SU-DHL-6 (cell line): ENCODE measurements around the gene FAM228B.

Experiments used
- H2AFZ ChIP-seq: fragments of 200-600 bp; sonication (generic); 2 replicates; pipeline ENCODE4 v1.6.1; 2014; ENCODE audit warnings: low read depth, mild to moderate bottlenecking, moderate library complexity, mixed read lengths, antibody characterized with exemption, low read length; ENCODE audit not compliant: severe bottlenecking
- H3F3A ChIP-seq: fragments of 200-600 bp; shearing (Covaris generic); 2 replicates; pipeline ENCODE4 v1.6.0; 2016; ENCODE audit warnings: antibody characterized with exemption, mild to moderate bottlenecking; ENCODE audit not compliant: insufficient read depth
- H3K27ac ChIP-seq: fragments of 200-600 bp; sonication (generic); 2 replicates; pipeline ENCODE4 v1.5.1; 2016; ENCODE audit warnings: low read depth, mild to moderate bottlenecking, low read length, moderate library complexity, mixed read lengths
- H3K27me3 ChIP-seq: fragments of 200-600 bp; sonication (generic), shearing (Covaris generic); 2 replicates; pipeline ENCODE4 v1.6.0; 2014; ENCODE audit warnings: mild to moderate bottlenecking, low read length
- H3K36me3 ChIP-seq: fragments of 200-600 bp; sonication (generic); 2 replicates; pipeline ENCODE4 v1.6.1; 2014; ENCODE audit warnings: mild to moderate bottlenecking, low read length, mixed read lengths
- H3K4me2 ChIP-seq: fragments of 300-600, 200-600 bp; shearing (Covaris generic), sonication (generic); 2 replicates; pipeline ENCODE4 v1.6.0; 2014; ENCODE audit warnings: low read length, low read depth, mild to moderate bottlenecking; ENCODE audit not compliant: poor library complexity, severe bottlenecking
- H3K4me3 ChIP-seq: fragments of 200-600 bp; sonication (generic); 2 replicates; pipeline ENCODE4 v1.5.1; 2014; ENCODE audit warnings: antibody characterized with exemption, low read length, mild to moderate bottlenecking, mixed read lengths; ENCODE audit not compliant: insufficient read depth, poor library complexity, severe bottlenecking
- H3K79me2 ChIP-seq: fragments of 200-600 bp; sonication (generic); 2 replicates; pipeline ENCODE4 v1.6.1; 2014; ENCODE audit warnings: mild to moderate bottlenecking, low read length, moderate library complexity; ENCODE audit not compliant: insufficient read depth
- H3K9ac ChIP-seq: fragments of 200-600 bp; sonication (generic); 2 replicates; pipeline ENCODE4 v1.7.0; 2014; ENCODE audit warnings: mild to moderate bottlenecking, low read length
- H3K9me2 ChIP-seq: fragments of 200-600 bp; sonication (generic); replicated peaks from 2 replicates; pipeline ENCODE4 v1.6.1; 2014; ENCODE audit warnings: low read length; ENCODE audit not compliant: insufficient read depth
- H3K9me3 ChIP-seq: fragments of 200-600 bp; sonication (generic); 2 replicates; pipeline ENCODE4 v1.6.1; 2014; ENCODE audit warnings: low read length, mixed read lengths; ENCODE audit not compliant: insufficient read depth
- H4K20me1 ChIP-seq: fragments of 200-600 bp; sonication (generic); 2 replicates; pipeline ENCODE4 v1.6.1; 2014; ENCODE audit warnings: low read depth, mild to moderate bottlenecking, antibody characterized with exemption, low read length, moderate library complexity, mixed read lengths
- EZH2phosphoT487 ChIP-seq: fragments of 200-600 bp; sonication (generic), shearing (Covaris generic); conservative IDR thresholded peaks from 2 replicates; pipeline ENCODE4 v1.6.1; 2018; ENCODE audit warnings: mild to moderate bottlenecking, antibody characterized with exemption, low read length, moderate library complexity, mixed read lengths
- TF ChIP-seq, protein P1 (sequence below): fragments of 200-600 bp; sonication (generic); IDR thresholded peaks from one replicate; pipeline ENCODE4 v1.5.1; 2017; ENCODE audit warnings: antibody characterized with exemption, mild to moderate bottlenecking, low read length, moderate library complexity; ENCODE audit not compliant: insufficient read depth, poor library complexity, severe bottlenecking

FAM228B gene

GRCh38 chr2:24153478-24153877, 30.2 kb downstream of the FAM228B start:
- H4K20me1 ChIP-seq: no peaks in the 10 kb centered on the region
- no peaks in the 10 kb centered on the region for H3K9me3 ChIP-seq

GRCh38 chr2:24158131-24158530, 34.9 kb downstream of the FAM228B start:
- Histone ChIP-seq H3K9me3 (no peaks in the 10 kb centered on the region), H2AFZ (no peak overlapping the region), H4K20me1 (no peaks in the 10 kb centered on the region), H3K9me2 (no peaks in the 10 kb centered on the region), H3F3A (no peaks in the 10 kb centered on the region), H3K79me2 (no peaks in the 10 kb centered on the region), H3K4me2 (no peak overlapping the region), H3K9ac (no peak overlapping the region), H3K36me3 (no peaks in the 10 kb centered on the region), H3K27ac (no peak overlapping the region), H3K27me3 (no peaks in the 10 kb centered on the region), H3K4me3 (no peak overlapping the region)
- TF ChIP-seq, protein P1, sequence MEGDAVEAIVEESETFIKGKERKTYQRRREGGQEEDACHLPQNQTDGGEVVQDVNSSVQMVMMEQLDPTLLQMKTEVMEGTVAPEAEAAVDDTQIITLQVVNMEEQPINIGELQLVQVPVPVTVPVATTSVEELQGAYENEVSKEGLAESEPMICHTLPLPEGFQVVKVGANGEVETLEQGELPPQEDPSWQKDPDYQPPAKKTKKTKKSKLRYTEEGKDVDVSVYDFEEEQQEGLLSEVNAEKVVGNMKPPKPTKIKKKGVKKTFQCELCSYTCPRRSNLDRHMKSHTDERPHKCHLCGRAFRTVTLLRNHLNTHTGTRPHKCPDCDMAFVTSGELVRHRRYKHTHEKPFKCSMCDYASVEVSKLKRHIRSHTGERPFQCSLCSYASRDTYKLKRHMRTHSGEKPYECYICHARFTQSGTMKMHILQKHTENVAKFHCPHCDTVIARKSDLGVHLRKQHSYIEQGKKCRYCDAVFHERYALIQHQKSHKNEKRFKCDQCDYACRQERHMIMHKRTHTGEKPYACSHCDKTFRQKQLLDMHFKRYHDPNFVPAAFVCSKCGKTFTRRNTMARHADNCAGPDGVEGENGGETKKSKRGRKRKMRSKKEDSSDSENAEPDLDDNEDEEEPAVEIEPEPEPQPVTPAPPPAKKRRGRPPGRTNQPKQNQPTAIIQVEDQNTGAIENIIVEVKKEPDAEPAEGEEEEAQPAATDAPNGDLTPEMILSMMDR: no peak
- TF ChIP-seq EZH2phosphoT487: no peak

More at GRCh38 chr2:24153478-24153877, 30.2 kb downstream of the FAM228B start:
- no peak overlapping the region for H2AFZ ChIP-seq
- H3K4me2 ChIP-seq: no peak overlapping the region
- H3K27ac ChIP-seq: no peak overlapping the region
- H3K9ac ChIP-seq: no peak overlapping the region
- H3K27me3 ChIP-seq: no peaks in the 10 kb centered on the region
- no peak overlapping the region for H3K4me3 ChIP-seq
- H3K36me3 ChIP-seq: no peaks in the 10 kb centered on the region
- H3K9me2 ChIP-seq: no peaks in the 10 kb centered on the region
- TF ChIP-seq, protein P1: no peak
- TF ChIP-seq EZH2phosphoT487: no peak
- H3F3A ChIP-seq: no peaks in the 10 kb centered on the region
- H3K79me2 ChIP-seq: no peaks in the 10 kb centered on the region

DNA sequence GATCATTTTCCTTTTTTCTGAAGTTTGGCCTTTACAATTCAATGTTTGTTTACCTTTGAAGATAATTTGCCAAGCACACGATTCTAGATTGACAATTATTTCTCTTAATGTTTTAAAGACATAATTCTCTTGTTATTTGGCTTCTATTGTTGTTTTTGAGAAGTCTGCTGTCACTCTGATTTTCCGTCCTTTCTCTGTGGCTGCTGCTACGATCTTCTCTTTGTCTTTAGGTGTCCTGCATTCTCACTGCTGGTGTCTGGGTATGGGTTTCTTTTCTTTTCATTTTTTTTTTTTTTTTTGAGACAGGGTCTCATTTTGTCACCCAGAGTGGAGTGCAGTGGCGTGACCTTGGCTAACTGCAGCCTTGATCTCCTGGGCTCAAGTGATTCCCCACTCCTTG, 36.4 kb downstream of the FAM228B start:
- no peaks in the 10 kb centered on the region for H3K27me3 ChIP-seq
- H3K27ac ChIP-seq: no peak overlapping the region
- no peak overlapping the region for H3K9ac ChIP-seq
- no peaks in the 10 kb centered on the region for H3F3A ChIP-seq
- no peaks in the 10 kb centered on the region for H3K36me3 ChIP-seq
- H3K9me3 ChIP-seq: no peaks in the 10 kb centered on the region
- no peak for TF ChIP-seq EZH2phosphoT487
- TF ChIP-seq, protein P1: no peak
- no peak overlapping the region for H2AFZ ChIP-seq
- H3K79me2 ChIP-seq: no peaks in the 10 kb centered on the region
- no peak overlapping the region for H3K4me2 ChIP-seq
- no peaks in the 10 kb centered on the region for H4K20me1 ChIP-seq
- H3K4me3 ChIP-seq: no peak overlapping the region
- no peaks in the 10 kb centered on the region for H3K9me2 ChIP-seq

DNA sequence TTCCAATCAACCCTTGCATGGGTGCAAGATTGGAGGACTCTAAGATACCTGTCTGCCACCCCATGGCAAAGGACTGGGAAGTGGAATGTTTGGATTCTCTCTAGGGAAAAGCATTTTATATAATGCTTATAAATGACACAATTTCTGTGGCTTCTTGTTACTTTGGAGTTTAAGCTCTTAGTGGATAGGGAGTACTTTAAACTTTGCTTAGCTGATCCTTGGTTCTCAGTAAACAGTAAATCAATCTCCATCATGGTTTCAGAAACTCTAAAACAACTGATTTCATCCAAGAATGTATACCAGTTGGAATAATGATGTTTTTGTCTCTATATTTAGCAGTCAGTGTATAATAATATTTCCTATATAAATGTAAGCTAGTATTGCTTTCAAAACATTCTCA, 37.5 kb downstream of the FAM228B start:
- Histone ChIP-seq H3K9me2 (no peaks in the 10 kb centered on the region), H3K27me3 (no peaks in the 10 kb centered on the region), H3K36me3 (no peaks in the 10 kb centered on the region), H3K4me3 (no peak overlapping the region), H3K9me3 (no peaks in the 10 kb centered on the region), H4K20me1 (no peaks in the 10 kb centered on the region), H3K9ac (no peak overlapping the region), H3K4me2 (no peak overlapping the region), H3F3A (no peaks in the 10 kb centered on the region), H3K27ac (no peak overlapping the region), H2AFZ (no peak overlapping the region), H3K79me2 (no peaks in the 10 kb centered on the region)
- TF ChIP-seq, protein P1: no peak
- no peak for TF ChIP-seq EZH2phosphoT487
